Activated T-helper 17 cell treated with anti-CD3 and anti-CD28 coated beads, Interleukin-2, amount 50 U/mL, for 72 hours (primary cell): ENCODE data around the gene PITPNC1. TPM values are rescaled to one million over a fixed set of nuclear protein-coding genes. Genes with fewer than 3 reads are reported as not detected.

Source experiments
- ATAC-seq: fragments of 150-1000 bp; cut with Tn5 transposase; replicated peaks from 2 replicates; pipeline ENCODE4 v1.10.0; 2021; ENCODE audit warnings: mild to moderate bottlenecking, moderate library complexity
- H3K27ac Mint-ChIP-seq: one replicate; pipeline ENCODE4 v1.8.0; 2022; ENCODE audit warnings: mixed read lengths
- H3K27me3 Mint-ChIP-seq: one replicate; pipeline ENCODE4 v1.8.0; 2022; ENCODE audit warnings: mixed read lengths
- H3K36me3 Mint-ChIP-seq: one replicate; pipeline ENCODE4 v1.8.0; 2022; ENCODE audit warnings: low read depth, mild to moderate bottlenecking, mixed read lengths
- H3K4me1 Mint-ChIP-seq: one replicate; pipeline ENCODE4 v1.8.0; 2022; ENCODE audit warnings: mixed read lengths
- H3K4me3 Mint-ChIP-seq: one replicate; pipeline ENCODE4 v1.8.0; 2022; ENCODE audit warnings: mild to moderate bottlenecking, mixed read lengths
- H3K9me3 Mint-ChIP-seq: one replicate; pipeline ENCODE4 v1.8.0; 2022; ENCODE audit warnings: mixed read lengths
- total RNA-seq, 2 donors: library from RNA; stranded (reverse); gene quantifications; one replicate each; pipeline ENCODE4 v1.2.3, GENCODE V29; 2022

The PITPNC1 gene
- total RNA-seq, 2 donors from 2014 or later: 43.0 to 45.4 TPM

DNA sequence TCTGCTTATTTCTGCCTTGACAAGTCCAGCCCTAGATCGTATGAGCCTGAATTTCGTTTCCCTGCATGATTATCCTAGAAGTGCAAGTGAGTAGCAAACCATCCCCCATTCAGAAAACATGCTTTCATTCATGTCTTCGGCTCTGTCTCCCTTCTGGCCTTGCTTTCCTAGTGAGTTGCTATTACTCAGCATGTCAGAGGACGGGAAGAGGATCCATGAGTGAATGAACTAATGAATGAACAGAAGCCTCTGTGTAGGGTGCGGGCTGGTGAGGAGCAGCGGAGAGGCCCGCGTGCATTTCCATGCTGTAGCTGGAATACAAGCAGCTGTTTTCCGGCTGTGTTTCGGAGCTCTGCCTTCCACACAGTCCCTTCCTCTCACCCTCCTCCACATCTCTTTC is 184.9 kb downstream of the PITPNC1 start:
- Mint-ChIP-seq H3K4me3 (no peak overlapping the region), H3K9me3 (no peaks in the 10 kb centered on the region), H3K36me3 (peaks cover 23% of the 10 kb centered on the region)

DNA sequence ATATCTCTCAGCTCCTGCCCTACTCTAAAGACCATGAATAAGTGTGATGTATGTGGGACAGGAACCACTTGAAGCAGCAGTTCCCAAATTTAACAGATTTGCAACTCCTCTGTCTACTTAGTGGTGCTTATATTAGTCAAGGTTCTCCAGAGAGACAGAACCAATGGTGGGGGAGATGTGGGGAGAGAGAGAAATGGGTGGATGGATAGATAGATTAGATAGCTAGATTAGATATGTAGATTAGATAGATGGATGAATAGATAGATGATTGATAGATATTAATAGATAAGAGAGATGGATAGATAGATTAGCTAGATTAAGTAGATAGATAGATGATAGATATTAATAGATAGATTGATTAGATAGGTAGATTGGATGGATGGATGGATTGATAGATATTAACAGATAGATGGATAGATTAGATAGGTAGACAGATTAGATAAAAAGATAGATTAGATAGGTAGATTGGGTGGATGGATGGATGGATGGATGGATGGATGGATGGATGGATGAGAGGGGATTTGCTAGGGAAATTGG is 186.7 kb downstream of the PITPNC1 start:
- peaks cover 13% of the 10 kb centered on the region for H3K36me3 Mint-ChIP-seq
- H3K27me3 Mint-ChIP-seq: no peaks in the 10 kb centered on the region
- peak overlapping the region; percentile 11 for H3K27ac Mint-ChIP-seq
- ATAC-seq: no peak
- H3K4me3 Mint-ChIP-seq: no peak overlapping the region
- no peaks in the 10 kb centered on the region for H3K9me3 Mint-ChIP-seq
- no peaks in the 10 kb centered on the region for H3K4me1 Mint-ChIP-seq

More for the DNA sequence above, 184.9 kb downstream of the PITPNC1 start:
- peak overlapping the region; percentile 36 for H3K27ac Mint-ChIP-seq
- ATAC-seq: no peak
- no peaks in the 10 kb centered on the region for H3K27me3 Mint-ChIP-seq
- no peaks in the 10 kb centered on the region for H3K4me1 Mint-ChIP-seq

DNA sequence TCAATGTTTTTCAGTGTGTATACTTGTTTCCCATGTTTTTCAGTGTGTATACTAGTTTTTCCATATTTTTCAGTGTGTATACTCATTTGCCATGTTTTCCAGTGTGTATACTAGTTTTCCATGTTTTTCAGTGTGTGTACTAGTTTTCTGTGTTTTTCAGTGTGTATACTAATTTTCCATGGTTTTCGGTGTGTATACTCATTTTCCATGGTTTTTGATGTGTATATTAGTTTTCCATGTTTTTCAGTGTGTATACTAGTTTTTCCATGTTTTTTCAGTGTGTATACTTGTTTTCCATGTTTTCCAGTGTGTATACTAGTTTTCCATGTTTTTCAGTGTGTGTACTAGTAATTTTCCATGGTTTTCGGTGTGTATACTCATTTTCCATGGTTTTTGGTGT is 188.0 kb downstream of the PITPNC1 start:
- Mint-ChIP-seq H3K9me3 (no peaks in the 10 kb centered on the region), H3K36me3 (peaks cover 23% of the 10 kb centered on the region), H3K27ac (no peak overlapping the region), H3K4me1 (peaks cover 5% of the 10 kb centered on the region), H3K27me3 (no peaks in the 10 kb centered on the region), H3K4me3 (no peak overlapping the region)
- no peak for ATAC-seq

DNA sequence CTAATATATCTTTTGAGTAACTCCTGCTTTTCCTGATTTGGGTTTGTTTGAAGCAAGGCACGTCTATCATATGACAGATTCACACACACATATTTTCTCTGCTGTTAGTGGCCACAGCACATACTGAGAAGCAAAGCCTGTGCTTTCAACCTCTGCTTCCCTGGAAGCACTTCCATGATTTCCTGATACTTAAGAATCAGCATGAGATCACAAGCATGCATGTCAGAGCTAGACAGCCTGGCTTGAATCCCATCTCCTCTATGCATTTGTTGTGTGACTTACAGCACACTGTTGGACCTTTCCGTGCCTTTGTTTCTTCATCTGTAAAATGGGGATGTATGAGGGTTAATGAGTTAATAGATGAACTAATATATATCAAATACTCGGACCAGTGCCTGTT is 189.6 kb downstream of the PITPNC1 start:
- no peak for ATAC-seq
- no peaks in the 10 kb centered on the region for H3K27me3 Mint-ChIP-seq
- H3K9me3 Mint-ChIP-seq: no peaks in the 10 kb centered on the region
- no peak overlapping the region for H3K27ac Mint-ChIP-seq
- peaks cover 5% of the 10 kb centered on the region for H3K4me1 Mint-ChIP-seq
- H3K4me3 Mint-ChIP-seq: no peak overlapping the region
- peaks cover 22% of the 10 kb centered on the region for H3K36me3 Mint-ChIP-seq

DNA sequence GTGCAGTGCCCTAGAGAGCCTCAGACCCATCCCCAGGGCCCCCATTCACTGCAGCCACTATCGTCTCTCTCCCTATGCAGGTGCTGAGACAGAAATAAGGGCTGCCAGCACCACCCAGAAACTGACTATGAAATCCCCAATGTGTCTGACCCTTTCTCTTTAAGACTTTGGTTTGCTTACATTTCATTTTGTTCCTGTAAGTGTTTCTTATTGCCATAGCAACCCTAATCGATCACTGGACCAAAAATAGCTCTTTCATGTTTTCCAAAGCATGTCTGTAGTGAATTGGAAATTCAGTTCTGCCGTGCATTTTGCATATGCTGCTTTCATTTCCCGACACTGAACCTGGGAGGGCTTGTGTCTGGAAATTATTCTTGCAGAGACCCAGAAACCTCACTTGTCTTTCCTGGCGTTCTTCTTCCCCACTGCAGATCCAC is 192.0 kb downstream of the PITPNC1 start:
- Mint-ChIP-seq H3K4me3 (no peak overlapping the region), H3K27ac (peak overlapping the region; percentile 65), H3K36me3 (peaks cover 11% of the 10 kb centered on the region), H3K9me3 (no peaks in the 10 kb centered on the region), H3K27me3 (no peaks in the 10 kb centered on the region), H3K4me1 (peaks cover 11% of the 10 kb centered on the region)
- ATAC-seq: no peak

DNA sequence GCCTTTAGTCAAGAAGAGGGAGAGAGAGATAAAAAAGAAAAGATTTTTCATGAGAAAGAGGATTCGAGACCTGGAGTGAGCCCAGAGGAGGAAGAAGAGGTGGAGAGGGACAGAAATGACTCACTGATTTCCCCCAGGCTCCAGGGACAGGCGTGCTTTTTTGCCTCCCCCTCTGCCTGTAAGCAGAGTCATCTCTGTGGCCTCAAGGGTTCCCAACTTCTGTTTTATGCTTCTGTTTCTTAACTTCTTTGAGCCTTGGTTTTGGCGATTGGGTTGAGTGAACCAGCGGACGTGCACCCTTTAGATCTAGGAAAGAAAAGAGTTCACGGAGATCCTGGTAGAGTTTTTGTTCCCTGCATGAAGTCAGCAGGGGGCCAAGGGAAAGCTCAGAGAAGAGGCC is 192.8 kb downstream of the PITPNC1 start:
- H3K4me1 Mint-ChIP-seq: peaks cover 11% of the 10 kb centered on the region
- no peaks in the 10 kb centered on the region for H3K9me3 Mint-ChIP-seq
- H3K36me3 Mint-ChIP-seq: peaks cover 11% of the 10 kb centered on the region
- ATAC-seq: no peak
- H3K4me3 Mint-ChIP-seq: no peak overlapping the region
- peak overlapping the region; percentile 65 for H3K27ac Mint-ChIP-seq
- H3K27me3 Mint-ChIP-seq: no peaks in the 10 kb centered on the region

DNA sequence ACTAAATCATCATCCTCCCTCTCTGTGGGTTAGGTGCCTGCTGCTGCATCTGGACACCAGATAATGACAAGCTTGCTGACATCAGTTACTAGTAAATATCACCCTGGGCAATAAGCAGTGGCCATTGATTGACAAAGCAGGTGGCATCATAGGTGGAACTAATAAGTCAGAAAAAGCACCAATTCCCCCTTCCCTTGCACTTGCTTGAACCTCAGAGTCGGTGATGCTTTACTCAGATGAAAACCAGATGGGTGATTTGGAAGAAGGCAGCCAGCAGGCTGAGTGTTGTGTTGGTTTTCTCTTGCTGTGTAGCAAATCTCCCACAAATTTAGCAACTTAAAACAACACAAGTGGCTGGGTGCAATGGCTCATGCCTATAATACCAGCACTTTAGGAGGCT is 193.7 kb downstream of the PITPNC1 start:
- Mint-ChIP-seq H3K4me3 (no peak overlapping the region), H3K4me1 (peaks cover 11% of the 10 kb centered on the region), H3K9me3 (no peaks in the 10 kb centered on the region), H3K36me3 (peaks cover 11% of the 10 kb centered on the region), H3K27me3 (no peaks in the 10 kb centered on the region), H3K27ac (peak overlapping the region; percentile 65)
- no peak for ATAC-seq

DNA sequence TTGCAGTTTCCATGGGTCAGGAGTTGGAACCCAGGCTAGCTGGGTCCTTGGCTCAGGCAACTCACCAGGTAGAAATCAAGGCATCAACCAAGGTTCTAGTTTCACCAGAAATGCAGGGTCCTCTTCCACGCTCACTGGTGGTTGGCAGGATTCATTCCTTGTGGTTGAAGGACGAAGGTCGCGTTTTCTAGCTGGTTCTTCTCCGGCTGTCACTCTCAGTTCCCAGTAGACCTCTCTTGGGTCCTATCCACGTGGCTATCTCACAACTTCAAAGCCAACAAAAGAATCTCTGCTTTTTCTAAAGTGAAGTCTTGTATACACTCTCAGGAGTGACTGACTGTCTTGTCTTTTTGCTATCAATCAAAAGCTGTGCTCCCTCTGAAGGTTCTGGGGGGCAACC is 194.4 kb downstream of the PITPNC1 start:
- no peak for ATAC-seq
- H3K4me1 Mint-ChIP-seq: peaks cover 11% of the 10 kb centered on the region
- H3K27ac Mint-ChIP-seq: peak overlapping the region; percentile 40
- H3K4me3 Mint-ChIP-seq: no peak overlapping the region
- peaks cover 11% of the 10 kb centered on the region for H3K36me3 Mint-ChIP-seq
- H3K27me3 Mint-ChIP-seq: no peaks in the 10 kb centered on the region
- H3K9me3 Mint-ChIP-seq: no peaks in the 10 kb centered on the region

DNA sequence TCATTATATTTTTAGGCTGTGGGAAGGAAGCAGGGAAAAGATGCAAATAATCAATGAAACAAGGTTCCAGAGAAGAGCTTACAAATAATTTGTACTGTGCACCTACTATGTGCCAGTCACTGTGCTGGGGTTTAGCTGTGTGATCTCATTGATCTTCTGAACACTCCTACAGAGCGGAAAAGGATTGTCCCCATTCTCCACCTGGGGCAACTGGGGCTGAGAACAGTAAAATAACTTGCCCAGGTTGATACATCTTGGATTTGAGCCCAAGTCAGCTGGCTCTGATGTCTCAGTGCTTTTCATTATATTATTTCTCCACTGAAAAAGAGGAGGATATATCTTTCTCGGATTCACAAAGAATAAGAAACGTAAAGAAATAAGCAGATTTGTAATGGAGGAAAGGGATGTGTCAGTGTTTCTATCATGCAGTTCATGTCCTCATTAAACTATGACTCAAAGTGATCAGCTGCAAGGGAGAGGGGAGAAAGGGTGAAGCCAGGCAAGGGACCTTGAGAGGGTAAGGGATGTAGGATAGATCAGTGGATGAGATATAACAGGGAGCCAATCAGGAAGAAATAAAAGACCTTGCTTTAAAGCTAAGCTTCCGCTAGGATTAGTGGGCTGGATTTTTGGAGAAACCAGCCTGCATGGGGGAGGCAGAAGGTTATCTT is 197.0 kb downstream of the PITPNC1 start:
- Mint-ChIP-seq H3K27ac (peak overlapping the region; percentile 9), H3K9me3 (no peaks in the 10 kb centered on the region), H3K27me3 (no peaks in the 10 kb centered on the region), H3K4me1 (peaks cover 11% of the 10 kb centered on the region), H3K4me3 (no peak overlapping the region), H3K36me3 (peaks cover 19% of the 10 kb centered on the region)
- ATAC-seq: no peak

DNA sequence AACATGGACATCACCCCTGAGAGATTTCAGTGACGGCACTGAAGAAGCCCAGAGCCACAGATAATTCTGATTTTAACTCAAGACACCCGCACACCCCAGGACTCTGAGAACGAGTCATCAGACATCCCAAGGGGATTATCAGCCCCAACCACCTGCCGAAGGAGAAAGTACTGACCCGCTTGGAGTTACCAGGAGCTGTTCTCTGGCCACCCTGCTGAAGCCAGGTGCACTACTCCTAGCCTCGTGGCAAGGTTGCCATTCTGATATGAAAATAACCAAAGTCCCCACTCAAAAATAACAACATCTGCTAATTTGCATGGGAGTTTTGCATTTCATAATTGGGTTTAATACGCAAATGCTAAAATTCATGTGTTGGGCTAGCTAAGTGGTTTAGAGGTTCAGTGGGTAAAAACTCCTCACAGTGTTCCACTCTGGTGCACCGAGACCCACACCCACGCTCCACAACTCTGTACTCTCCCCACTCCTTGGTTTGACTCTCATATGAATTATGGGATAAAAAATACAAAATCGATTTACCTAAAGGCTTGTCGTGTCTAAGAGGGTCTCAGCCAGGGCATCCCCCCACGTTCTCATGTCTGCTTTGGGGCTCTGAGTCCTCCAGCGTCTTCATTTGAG is 197.7 kb downstream of the PITPNC1 start:
- Mint-ChIP-seq H3K27ac (peak overlapping the region; percentile 22), H3K4me1 (peaks cover 7% of the 10 kb centered on the region), H3K4me3 (no peak overlapping the region), H3K9me3 (no peaks in the 10 kb centered on the region), H3K27me3 (no peaks in the 10 kb centered on the region), H3K36me3 (peaks cover 13% of the 10 kb centered on the region)
- ATAC-seq: no peak

DNA sequence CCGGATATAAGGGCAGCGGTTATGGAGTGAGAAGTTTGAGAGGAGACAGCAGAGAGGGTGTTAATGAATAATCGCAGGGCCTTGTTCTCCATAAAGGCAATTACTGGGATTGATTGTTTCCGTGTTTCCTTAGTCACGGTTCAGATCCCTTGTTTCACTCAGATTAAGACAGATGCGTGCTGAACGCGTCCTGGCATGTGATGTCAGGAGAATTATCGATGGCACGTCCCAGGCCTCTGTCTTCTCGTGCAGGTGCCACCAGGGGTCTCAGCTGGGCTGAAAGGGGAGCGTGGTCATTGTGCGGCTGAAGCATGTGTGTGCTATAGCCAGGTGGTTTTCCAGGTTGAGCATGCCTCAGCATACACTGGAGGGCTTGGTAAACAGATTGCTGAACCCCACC is 198.2 kb downstream of the PITPNC1 start:
- H3K27ac Mint-ChIP-seq: peak overlapping the region; percentile 22
- no peaks in the 10 kb centered on the region for H3K27me3 Mint-ChIP-seq
- no peak for ATAC-seq
- peaks cover 5% of the 10 kb centered on the region for H3K4me1 Mint-ChIP-seq
- peaks cover 17% of the 10 kb centered on the region for H3K36me3 Mint-ChIP-seq
- H3K4me3 Mint-ChIP-seq: no peak overlapping the region
- H3K9me3 Mint-ChIP-seq: no peaks in the 10 kb centered on the region

DNA sequence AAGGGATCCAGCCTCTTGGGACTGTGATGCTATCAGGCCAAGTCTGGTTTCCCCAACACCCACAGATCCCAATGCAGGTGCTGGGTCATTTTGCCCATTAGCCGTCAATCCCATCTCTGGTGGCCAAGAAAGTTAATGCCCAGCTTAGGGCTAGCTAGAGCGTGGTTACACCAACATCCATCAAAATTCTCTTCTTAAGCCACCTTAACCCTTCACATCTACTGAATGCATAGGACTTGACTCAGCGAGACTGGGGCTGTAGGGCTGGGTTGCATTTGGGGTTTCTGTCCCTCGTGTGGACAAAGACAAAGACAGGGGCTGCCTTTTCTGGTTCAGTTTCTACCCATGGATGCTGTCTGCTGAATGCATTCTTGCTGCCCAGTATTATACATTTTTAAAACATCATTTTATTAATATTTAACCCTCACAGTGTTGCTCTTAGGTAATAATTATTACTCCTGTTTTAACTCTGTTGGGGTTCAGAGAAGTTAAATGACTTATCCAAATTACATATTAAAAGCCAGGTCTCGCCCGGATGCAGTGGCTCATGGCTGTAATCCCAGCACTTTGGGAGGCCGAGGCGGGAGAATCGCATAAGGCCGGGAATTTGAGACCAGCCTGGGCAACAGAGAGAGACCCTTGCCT is 199.5 kb downstream of the PITPNC1 start:
- ATAC-seq: no peak
- Mint-ChIP-seq H3K36me3 (peaks cover 24% of the 10 kb centered on the region), H3K9me3 (no peaks in the 10 kb centered on the region), H3K27me3 (no peaks in the 10 kb centered on the region), H3K4me3 (no peak overlapping the region), H3K27ac (no peak overlapping the region), H3K4me1 (peaks cover 5% of the 10 kb centered on the region)

DNA sequence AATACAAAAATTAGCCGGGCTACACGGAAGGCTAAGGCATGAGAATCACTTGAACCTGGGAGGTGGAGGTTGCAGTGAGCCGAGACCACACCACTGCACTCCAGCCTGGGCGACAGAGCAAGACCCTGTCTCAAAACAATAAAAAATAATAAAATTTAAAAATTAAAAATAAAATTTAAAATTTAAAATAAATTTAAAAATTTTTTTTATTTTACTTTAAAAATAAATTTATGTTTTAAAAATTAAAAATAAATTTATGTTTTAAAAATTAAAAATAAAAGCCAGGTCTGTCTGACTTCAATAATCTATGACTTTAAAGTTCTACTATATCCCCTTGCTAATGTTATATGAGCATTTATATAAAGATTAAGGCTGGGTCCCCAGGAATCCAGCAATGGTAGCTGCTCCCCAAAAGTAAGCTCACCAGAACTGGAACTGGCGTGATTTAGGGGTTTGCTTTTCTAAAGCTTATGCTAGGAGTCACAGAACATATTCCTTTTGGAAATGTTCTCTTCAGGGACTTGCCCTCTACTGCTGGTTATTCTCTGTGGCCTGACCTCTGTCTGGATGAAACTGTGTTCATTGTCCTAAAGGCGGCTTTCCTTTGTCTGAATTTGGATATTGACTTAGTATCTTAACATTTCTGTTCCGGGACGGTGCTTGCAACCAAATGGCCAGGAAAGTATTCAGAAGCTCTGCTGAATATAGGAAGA is 200.5 kb downstream of the PITPNC1 start:
- Mint-ChIP-seq H3K4me3 (no peak overlapping the region), H3K36me3 (peaks cover 30% of the 10 kb centered on the region), H3K4me1 (peaks cover 5% of the 10 kb centered on the region), H3K27me3 (no peaks in the 10 kb centered on the region), H3K27ac (peak overlapping the region; percentile 9), H3K9me3 (no peaks in the 10 kb centered on the region)
- no peak for ATAC-seq

DNA sequence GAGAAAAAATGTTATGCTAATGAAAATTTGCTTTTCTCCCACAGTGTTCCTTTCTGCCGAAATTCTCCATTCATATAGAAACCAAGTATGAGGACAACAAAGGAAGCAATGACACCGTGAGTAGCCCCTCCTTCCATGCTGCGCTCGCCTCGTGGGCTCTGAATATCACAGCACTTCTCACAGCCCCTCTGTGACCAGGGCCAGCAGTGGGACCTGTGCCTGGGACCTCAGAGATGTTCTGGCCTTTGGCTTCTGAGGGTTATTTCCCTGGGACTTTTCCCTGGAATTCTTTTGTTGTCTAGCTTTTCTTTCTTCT is 201.0 kb downstream of the PITPNC1 start:
- Mint-ChIP-seq H3K9me3 (no peaks in the 10 kb centered on the region), H3K4me1 (peaks cover 2% of the 10 kb centered on the region), H3K4me3 (no peak overlapping the region), H3K27ac (peak overlapping the region; percentile 9), H3K36me3 (peaks cover 33% of the 10 kb centered on the region), H3K27me3 (no peaks in the 10 kb centered on the region)
- ATAC-seq: peak; percentile 51
